Kidney epithelial cell (primary cell): ENCODE measurements around the gene TERT. TPM values are rescaled to one million over a fixed set of nuclear protein-coding genes. Genes with fewer than 3 reads are reported as not detected.

Experiments
- DNase-seq: peaks from one replicate; pipeline ENCODE4 v3.0.0-alpha.2; 2010; ENCODE audit warnings: low read depth
- H3K27me3 ChIP-seq: 2 replicates; pipeline ENCODE4 v1.6.0; 2011; ENCODE audit warnings: low read length; ENCODE audit not compliant: control insufficient read depth, insufficient read depth
- H3K36me3 ChIP-seq: 2 replicates; pipeline ENCODE4 v1.5.1; 2011; ENCODE audit warnings: low read length; ENCODE audit not compliant: control insufficient read depth, insufficient read depth
- H3K4me3 ChIP-seq: 2 replicates; pipeline ENCODE4 v1.5.1; 2011; ENCODE audit warnings: low read depth, mild to moderate bottlenecking, control low read depth, low read length
- total RNA-seq: library from RNA; depleted of rRNA; stranded (reverse); fragments of >200 nt; gene quantifications from 2 replicates; pipeline ENCODE4 v1.2.3, GENCODE V29; 2015
- TF ChIP-seq, protein P1 (sequence below): IDR thresholded peaks from 2 replicates; pipeline ENCODE4 v1.5.1; 2011; ENCODE audit warnings: mild to moderate bottlenecking, moderate library complexity, low read length, control low read depth, inconsistent platforms; ENCODE audit not compliant: insufficient read depth, poor library complexity, severe bottlenecking

Gene TERT
- total RNA-seq, 1 donor from 2014 or later = not detected

DNA sequence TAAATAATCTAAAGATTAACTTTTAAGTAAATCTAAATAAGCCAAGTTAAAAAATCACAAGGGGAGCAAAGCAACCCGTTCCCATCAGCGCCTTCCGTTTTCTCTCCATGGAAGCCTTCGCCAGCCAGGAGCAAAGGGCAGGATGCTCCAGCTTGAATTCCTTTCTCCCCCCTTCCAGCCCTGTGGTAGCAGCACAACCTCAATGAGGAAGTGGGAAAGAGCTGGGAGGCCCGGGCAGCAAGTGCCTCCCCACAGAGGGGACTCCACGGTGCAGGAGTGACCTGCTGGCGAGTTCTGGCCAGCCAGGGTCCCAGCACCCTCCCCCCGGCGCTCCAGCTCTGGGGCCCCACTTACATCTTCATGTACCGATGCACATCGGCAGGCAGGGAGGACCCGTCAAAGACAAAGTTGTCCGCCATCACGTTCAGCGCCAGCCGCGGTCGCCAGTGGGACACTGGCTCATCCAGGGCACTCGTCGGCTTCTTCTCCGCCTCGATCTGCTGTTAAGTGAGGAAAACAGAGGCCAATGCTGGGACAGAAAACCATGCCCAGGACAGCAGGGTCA, 43.7 kb upstream of the TERT start:
- DNase-seq = no peak
- TF ChIP-seq, protein P1, sequence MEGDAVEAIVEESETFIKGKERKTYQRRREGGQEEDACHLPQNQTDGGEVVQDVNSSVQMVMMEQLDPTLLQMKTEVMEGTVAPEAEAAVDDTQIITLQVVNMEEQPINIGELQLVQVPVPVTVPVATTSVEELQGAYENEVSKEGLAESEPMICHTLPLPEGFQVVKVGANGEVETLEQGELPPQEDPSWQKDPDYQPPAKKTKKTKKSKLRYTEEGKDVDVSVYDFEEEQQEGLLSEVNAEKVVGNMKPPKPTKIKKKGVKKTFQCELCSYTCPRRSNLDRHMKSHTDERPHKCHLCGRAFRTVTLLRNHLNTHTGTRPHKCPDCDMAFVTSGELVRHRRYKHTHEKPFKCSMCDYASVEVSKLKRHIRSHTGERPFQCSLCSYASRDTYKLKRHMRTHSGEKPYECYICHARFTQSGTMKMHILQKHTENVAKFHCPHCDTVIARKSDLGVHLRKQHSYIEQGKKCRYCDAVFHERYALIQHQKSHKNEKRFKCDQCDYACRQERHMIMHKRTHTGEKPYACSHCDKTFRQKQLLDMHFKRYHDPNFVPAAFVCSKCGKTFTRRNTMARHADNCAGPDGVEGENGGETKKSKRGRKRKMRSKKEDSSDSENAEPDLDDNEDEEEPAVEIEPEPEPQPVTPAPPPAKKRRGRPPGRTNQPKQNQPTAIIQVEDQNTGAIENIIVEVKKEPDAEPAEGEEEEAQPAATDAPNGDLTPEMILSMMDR = no peak
- Histone ChIP-seq H3K36me3 (peaks cover 3% of the 10 kb centered on the region), H3K4me3 (no peak overlapping the region), H3K27me3 (no peaks in the 10 kb centered on the region)

- TF ChIP-seq, protein P1 = no peak
- Histone ChIP-seq H3K36me3 (peaks cover 3% of the 10 kb centered on the region), H3K27me3 (no peaks in the 10 kb centered on the region), H3K4me3 (no peak overlapping the region)
- DNase-seq = no peak
These were observed 43.3 kb upstream of the TERT start for GRCh38 chr5:1338196-1338490.

DNA sequence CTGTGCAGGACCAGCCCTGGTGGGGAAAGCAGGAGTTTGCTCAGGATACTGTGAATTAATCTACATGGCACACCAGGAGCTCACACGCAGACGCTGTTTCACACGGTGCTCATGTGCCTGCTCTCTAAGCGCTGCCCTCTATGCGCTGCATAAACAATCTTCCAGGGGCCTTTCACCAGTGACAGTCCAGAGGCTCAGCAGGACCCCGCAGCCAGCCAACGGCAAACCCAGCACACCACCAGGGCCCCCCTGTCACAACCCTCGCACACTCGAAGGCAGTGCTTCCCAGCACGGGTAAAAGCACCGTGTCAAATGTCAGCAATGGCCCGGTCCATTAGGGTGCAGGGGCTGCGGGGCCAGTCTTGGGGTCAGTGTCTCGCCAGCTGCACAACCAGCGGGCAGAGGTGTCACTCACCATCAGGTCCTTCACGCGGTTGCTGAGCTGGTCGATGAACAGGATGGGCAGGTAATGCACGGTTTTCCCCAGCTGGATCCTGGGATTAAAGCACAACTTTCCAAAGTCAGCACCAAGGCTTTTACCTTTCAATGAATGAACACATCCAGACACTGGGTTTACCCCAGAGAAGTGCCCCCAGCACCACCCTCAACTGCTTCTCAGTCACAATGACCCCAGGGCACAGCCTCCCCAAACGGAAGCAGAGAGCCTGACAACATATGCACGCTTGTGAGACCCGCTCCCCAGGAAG, 42.8 kb upstream of the TERT start:
- TF ChIP-seq, protein P1 = no peak
- peaks cover 3% of the 10 kb centered on the region for H3K36me3 ChIP-seq
- DNase-seq = no peak
- no peak overlapping the region for H3K4me3 ChIP-seq
- no peaks in the 10 kb centered on the region for H3K27me3 ChIP-seq

DNA sequence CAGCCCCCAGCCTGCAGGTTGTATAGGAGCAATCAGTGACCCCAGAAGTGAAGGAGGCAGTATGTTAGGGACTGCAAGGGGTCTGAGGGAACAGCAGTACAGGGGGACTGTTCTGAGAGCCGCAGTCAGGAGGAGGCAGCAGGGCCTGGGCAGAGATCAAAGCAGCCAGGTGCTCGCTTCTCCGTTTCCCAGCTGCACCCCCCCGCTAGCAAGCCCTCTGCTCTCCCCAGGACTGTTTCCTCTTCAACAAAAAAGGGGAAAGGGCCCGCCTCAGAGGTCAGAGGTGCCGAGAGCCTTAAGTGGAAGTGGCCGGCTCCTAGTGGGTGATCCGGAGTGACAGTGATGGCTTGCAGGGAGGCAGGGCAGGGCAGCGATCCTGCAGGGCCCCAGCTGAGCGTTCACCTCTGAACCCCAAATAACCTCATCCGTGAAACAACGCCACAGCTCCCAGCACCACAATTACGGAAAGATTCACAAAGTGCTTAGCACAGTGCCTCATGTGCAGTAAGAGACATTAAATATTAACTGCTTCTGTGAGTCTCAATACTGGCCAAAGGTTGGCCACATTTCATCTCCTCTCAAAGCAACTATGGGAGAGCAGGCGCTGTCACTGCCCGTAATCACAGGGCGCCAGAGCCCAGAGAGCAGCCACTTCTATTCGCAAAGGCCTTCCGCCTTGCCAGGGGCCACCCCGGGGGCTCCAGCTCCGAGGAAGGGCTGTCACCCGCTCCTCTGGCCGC, 42.1 kb upstream of the TERT start:
- Histone ChIP-seq H3K4me3 (no peak overlapping the region), H3K36me3 (peaks cover 1% of the 10 kb centered on the region), H3K27me3 (no peaks in the 10 kb centered on the region)
- TF ChIP-seq, protein P1 = no peak
- DNase-seq = no peak

DNA sequence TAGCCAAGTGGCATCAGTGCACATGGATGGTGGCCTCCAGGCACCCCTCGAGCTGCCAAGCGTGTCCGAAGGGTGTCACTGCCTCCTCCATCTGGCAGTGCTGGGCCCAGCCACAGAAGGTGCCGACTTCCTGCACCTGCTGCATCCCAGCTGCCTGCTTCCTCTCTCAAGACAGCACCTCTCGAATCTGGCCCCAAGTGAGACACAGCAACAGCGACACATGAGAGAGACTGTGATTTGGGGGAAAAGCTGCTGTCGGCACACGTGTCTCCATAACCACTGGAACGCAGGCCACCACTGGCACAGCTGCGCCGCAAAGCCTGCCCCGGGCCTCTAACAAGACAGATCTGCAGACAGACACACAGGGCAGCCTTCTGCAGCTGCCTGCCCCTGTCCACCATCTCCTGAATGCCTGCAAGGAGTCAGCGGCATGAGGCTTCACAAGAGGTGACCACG, 41.3 kb upstream of the TERT start:
- no peaks in the 10 kb centered on the region for H3K27me3 ChIP-seq
- DNase-seq = no peak
- TF ChIP-seq, protein P1 = no peak
- H3K36me3 ChIP-seq = peaks cover 1% of the 10 kb centered on the region
- no peak overlapping the region for H3K4me3 ChIP-seq
